ENCODE data around the gene MINK1.

MINK1 gene

DNA sequence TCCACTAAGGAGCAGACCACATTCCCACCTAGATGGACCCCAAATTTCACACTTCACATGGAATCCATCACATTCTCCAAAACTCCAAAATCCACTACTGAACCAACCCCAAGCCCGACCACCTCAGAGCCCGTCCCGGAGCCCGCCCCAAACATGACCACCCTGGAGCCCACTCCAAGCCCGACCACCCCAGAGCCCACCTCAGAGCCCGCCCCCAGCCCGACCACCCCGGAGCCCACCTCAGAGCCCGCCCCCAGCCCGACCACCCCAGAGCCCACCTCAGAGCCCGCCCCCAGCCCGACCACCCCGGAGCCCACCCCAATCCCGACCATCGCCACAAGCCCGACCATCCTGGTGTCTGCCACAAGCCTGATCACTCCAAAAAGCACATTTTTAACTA is 100.5 kb downstream of the MINK1 start:
- DNase-seq = no peak

DNA sequence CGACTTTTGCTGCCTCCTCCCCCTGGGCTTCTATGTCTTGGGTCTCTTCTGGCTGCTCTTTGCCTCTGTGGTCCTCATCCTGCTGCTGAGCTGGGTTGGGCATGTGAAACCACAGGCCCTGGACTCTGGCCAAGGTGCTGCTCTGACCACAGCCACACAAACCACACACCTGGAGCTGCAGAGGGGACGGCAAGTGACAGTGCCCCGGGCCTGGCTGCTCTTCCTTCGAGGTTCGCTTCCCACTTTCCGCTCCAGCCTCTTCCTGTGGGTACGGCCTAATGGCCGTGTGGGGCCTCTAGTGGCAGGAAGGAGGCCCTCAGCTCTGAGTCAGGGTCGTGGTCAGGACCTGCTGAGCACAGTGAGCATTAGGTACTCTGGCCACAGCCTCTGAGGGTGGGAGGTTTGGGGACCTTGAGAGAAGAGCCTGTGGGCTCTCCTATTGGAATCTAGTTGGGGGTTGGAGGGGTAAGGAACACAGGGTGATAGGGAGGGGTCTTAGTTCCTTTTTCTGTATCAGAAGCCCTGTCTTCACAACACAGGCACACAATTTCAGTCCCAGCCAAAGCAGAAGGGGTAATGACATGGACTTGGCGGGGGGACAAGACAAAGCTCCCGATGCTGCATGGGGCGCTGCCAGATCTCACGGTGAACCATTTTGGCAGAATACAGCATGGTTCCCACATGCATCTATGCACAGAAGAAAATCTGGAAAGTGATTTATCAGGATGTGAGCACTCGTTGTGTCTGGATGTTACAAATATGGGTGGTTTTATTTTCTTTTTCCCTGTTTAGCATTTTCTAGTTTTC is 101.2 kb downstream of the MINK1 start:
- peak; percentile 27 for DNase-seq

DNA sequence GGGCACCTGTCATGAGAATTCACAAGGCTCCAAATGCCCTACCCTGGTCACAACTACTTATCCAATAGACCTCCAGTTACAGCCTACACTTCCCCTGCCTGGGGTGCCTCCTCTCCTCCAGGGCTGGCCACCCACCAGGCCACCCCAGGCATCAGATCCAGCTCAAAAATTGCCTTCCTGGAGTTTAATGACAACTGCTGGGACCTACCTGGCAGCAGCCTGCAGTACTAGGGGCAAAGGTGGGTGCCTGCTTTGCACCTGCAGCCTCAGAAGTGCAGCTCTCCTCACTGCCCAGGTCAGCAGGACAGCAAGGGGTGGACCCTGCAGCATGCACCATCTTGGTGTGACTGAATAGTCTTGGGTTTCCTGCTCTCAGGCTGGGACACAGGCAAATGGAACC is 102.5 kb downstream of the MINK1 start:
- no peak for DNase-seq

DNA sequence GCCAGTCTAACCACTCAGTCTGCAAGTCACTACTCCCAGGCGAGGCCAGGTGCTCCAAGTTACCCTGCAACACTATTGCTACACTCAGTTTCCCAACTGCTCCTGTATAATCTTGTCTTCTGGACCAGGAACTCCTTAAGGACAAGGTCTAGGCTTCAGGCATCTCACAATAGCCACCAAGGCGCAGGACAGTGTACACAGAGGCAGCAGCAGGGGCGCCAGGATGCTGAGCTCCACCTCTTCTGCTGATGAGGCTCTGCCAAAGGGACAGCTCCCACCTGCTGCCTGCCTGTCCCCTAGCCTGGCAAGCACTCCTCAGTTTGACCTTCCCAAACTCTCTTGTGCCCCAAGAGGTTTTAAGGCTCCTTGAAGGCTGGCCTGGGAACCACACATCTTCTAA is 103.3 kb downstream of the MINK1 start:
- DNase-seq = no peak

DNA sequence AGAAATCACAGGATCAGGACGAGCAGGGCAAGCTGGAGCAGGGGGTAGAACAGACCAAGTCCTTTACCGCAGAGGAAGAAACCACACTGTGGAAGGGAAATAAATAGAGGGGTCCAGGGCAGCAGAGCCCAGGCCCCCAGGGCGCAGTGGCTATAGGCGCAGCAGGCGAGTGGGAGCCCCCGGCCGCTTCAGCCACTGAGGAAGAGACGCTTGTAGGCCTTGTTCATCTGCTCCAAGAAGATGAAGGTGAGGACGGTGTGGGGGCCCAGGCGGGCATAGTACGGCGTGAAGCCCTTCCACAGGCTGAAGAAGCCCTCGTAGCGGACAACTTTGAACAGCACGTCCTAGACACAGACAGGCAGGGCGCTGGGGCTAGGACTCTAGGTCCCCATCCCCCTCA is 104.4 kb downstream of the MINK1 start:
- no peak for DNase-seq

DNA sequence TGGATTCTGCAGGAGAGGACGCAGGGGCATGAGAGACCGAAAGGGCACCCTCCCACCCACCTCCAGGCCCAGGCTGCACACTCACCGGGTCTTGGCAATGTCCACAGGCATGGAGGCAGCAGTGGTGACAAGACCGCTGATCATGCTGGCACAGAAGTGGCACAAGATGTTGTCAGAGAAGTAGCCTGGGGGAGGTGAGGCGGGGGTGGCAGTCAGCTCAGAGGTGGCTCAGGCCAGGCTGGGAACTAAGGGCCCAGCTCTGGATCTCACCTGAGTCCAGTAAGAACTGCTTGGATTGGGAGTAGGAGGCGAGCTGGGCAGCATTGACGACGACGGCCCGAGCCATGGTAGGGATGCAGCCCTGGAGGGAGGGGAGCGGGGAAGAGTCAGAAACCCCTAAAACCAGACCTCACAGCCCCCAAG is 104.9 kb downstream of the MINK1 start:
- DNase-seq = no peak

DNA sequence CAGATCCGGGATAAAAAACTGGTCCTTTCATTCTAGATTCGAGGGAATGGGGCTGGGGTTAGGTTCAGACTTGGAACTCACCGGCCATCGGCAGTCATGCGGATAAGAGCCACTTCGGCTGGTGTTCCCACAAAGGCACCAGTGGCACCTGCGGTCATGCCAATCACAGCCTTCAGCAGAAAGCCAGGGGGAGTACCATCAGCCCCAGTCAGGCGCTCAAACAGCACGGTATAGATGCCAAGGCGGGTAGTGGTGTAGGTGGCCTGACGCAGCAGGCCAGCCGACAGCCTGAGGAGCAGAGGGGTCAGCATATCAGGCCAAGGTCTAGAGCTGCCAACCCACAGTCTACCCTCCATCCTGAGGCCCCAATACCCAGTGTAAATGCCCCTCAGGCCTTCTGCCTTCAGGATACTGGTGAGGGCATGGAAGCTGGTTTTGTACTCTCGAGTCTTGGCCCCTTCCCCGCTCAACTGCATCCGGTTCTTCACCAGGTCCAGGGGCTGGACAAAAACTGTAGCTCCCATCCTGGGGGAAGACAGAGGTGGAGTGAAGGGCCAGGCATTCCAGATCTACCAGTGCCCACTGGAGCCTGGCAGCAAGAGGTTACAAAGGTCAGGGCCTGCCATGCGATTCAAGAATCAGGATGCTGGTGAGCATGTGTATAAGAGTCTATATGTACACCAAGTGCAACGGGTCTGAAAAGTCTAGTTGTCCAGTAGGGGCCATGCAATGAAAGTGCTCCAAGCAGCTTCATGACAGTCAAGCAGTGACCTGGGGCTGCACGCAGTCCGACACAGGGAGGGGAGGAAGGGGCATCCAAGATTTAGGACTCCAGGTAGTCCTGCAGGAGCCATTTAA is 105.8 kb downstream of the MINK1 start:
- no peak for DNase-seq

DNA sequence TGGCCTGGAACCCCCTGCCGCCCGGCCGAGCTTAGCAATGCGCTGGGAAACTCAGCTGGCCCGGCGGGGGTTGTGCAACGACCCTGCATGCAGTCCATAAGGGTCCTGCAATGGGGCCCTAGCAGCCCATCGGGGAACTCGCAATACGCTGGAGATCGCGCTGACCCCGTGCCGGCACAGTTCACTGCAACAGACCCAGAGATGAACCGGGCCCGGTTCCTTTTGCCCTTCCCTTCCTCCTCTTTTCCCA is 106.3 kb downstream of the MINK1 start:
- no peak for DNase-seq

DNA sequence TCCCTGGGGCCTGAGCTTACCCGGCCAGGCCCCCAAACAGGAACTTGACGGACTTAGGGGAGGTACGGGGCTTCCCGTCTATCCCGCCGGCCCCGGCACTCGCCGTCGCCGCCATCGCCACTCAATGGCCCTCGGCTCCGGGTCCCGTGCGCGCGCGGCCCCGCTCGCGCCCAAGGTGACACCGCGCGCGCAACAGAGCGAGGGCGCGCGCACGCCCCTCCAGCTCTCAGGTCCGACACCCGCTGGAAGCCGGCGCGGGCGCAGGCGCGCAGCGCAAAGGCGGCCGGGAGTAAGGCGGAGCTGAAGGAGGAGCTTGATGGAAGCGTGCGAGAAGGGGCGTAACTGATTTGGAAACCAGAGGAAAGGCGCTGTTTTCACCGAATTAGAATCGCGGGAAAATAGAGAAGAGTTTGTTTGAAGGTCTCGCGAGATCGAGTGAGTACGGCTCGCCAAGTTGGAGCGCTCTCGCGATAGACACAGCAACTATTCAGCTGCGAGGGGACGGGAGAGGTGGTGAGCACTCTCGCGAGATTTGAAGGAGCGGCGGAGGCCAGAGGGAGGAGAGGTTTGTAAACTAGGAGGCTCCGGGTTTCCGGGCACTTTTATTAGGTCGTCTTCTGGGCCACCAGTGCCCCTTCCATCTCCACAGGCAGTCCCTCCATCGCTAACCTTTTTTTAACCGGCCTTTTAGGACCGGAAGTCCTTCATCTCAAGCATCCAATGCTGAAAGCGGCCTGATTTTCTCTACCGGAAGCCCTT is 106.8 kb downstream of the MINK1 start, which contains the start of the genes RNF167 and SLC25A11:
RNF167 (plus strand) TSS at position 473 of the 759 bp plus-strand sequence. CDS start 642 bp downstream, outside the sequence.
SLC25A11 (minus strand) TSS at position 251 of the 759 bp plus-strand sequence; CDS start at position 115, 136 bp downstream.
- peak; percentile 99 for DNase-seq

DNA sequence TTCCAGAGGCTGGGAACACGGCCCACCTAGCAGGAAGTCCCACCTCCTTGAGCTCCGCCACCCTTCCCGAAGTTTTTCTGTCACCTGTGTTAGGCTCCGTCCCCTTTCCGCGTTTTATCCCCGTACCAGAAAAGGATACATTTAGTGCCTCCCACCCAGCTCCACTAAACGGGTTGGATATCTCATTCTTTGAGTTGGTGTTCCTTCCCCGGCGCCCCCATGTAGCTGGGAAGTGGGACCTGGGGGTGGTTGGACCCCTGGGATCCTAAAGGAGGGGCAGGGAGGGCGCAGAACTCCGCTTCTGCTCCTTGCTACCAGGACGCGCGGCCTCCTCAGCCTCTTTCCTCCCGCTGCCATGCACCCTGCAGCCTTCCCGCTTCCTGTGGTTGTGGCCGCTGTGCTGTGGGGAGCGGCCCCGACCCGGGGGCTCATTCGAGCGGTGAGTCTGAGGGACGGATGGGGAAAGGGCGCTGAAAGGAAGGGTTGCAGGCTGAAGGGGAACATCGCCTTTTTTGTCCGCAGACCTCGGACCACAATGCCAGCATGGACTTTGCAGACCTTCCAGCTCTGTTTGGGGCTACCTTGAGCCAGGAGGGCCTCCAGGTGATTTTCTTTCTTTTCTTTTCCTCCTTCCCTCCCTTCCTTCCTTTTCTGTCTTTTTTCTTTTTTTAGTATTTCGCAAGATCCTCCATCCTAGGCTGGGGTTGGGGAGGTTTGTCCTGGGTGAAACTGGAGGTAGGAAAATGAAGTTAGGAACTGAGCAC is 107.6 kb downstream of the MINK1 start:
- DNase-seq = no peak

DNA sequence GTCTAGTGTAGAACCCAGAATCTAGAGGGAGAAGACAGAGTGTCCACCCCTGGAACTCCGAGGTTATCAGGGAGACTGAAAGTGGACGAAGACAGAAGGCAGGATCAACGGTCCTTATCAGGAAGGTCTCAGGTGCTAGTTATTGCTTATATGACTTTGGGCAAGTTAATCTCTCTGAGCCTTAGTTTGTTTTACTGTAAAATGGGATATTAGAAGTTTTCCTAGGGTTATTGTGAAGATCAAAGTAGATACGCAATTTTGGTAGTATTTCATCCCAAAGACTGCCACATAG is 108.1 kb downstream of the MINK1 start:
- DNase-seq = no peak

DNA sequence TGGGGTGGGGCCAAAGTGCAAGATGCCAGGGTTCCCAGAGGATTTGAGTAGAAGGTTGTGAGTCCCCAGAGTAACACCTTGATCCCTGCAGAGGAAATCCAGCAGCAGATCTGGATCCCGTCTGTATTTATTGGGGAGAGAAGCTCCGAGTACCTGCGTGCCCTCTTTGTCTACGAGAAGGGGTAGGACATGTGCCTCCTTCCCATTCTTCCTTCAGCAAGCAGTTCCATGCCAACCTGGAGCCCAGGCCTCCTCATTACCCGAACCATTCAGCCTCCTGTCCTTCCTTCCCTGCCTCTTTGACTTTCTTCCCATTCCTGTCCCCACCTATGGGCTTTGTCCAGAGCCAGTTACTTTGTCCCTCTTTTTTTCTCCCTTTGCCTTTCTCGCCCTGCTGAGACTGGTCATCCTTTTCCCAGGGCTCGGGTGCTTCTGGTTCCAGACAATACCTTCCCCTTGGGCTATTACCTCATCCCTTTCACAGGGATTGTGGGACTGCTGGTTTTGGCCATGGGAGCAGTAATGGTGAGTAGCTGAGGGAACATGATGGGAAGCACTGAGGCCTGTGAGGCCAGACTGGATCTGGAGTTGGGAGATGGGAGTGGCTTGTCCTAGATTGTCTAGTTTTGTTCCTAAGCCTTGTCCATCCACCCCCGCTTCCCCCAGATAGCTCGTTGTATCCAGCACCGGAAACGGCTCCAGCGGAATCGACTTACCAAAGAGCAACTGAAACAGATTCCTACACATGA is 109.8 kb downstream of the MINK1 start:
- no peak for DNase-seq

DNA sequence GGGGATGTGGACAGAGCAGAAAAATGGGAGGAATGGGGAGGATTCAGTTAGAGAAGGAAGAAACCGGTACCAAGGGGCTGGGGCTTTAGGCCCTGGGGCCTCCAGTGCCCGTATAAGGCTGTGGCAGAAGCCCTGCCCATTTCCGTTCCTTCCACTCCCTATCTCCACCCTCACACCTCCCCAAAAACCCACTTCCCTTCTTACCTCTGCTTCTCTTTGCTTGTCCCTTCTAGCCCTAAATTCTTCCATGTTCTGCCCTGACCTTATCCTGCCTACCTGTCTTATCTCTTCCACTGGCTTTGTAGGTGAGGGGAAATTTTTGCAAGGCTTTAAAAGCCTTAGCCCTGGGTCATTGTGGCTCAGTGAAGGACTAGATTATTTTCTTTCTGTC is 111.0 kb downstream of the MINK1 start:
- DNase-seq = no peak

DNA sequence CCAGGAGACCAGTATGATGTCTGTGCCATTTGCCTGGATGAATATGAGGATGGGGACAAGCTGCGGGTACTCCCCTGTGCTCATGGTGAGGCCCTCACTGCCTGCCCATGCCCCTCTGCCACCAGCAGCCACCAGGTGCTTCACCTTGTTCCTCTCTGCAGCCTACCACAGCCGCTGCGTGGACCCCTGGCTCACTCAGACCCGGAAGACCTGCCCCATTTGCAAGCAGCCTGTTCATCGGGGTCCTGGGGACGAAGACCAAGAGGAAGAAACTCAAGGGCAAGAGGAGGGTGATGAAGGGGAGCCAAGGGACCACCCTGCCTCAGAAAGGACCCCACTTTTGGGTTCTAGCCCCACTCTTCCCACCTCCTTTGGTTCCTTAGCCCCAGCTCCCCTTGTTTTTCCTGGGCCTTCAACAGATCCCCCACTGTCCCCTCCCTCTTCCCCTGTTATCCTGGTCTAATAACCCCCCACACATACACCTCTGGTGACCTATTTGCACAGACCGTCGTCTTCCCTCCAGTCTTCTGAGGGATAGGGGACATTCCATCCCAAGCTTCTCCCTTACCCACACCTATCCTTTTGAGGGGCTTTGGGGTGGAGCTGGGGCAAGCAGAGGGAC is 111.5 kb downstream of the MINK1 start:
- DNase-seq = no peak

DNA sequence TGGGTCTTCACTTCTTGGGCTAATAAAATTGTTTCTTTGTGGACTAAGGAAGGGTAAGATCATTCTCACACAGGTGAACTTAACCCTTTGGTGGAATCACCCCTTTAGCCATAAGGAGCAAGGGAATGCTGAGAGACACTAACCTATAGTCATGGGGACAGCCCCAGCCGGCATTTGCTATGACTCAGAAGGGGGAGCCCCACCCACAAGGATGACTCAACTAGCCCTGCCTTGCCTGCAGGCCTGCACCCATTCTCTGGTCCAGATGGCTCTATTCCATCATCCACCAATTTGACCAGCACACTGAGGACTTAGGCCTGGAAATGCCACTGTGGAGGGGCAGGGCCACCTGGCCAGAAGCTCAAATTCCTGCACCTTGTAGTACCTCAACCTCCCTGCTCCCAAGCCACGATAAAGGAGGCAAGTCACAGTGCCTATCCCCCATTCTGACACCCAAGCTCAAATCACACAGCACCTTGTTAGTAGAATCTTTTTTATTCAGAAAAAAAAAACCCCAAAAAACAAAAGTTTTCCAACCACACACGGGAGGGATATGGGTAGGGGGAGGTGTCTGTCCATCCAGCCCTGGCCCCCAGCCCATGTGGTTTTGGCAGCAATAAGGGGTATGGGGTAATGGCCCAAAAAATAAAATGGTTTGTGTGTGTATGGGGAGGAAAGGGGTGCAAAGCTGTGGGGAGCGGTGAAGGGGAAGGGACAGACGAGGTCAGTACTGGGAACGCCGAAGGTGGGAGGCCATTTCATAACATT is 112.2 kb downstream of the MINK1 start:
- DNase-seq = no peak

DNA sequence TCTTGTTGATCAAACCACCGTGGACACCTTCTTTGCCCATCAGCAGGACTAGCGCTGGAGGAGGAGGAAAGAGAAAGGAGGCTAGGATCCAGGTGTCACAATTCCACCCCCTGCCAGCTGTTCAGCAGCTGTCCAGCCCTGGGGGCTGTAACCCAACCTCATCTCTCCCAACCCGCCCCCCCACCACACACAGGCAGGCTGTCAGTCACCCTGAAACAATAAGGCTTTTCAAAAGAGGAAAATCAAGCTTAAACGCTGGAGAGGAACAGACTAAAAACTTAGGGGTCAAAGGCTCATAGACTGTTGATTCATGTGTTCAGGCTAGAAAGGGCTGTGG is 112.8 kb downstream of the MINK1 start:
- DNase-seq = no peak

DNA sequence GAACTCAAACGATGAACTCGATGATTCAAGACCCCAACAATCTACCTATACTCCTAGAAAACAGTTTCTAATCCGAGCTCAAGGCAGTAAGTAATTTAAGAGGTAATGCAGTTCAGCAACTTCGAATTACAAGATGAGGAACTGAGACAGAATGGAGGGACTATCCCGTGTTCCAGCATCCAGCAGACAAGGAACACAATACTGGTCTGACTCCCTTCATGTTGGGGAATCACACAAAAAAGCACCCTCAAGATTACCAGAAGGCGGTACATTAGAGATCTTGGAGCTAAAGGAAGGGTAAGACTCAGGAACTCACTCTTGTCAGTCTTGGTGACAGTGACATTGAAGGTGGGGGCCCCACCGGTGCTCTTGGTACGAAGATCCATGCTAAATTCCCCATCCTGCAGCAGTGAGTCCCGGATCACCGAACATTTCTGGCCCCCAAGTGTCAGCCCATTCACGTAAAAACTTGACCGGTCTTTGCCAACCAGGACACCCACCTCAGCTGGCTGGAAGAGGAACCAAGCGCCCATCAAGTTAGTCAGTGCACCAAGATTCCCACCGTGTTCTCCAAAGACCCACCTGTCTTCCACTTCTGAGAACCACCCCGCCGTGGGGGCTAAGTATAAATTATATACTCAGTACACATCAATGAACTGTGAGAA is 113.3 kb downstream of the MINK1 start:
- DNase-seq = no peak

DNA sequence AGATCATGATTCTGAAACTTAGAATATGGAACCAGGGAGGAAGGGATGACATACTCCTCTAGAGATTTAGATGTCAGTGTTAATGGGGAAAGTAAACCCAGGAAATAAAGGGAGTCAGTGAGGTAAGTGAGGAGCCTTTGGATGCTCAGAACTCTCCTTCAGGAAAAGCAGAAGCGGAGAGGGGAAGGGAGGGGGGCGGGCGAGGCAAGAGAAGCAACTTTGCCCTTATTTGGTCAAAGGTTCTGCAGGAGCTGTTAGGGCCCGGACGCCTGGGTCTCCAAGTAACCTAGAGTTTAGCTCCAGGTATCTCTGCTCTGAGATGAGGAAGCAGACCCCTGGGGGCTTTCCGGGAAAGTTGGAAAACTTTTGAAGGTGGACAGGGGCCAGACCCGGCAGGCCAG is 113.9 kb downstream of the MINK1 start:
- DNase-seq = no peak
